GM12875 (cell line): ENCODE measurements around the gene SPSB3.

Experiments used
- H3K4me3 ChIP-seq: one replicate; pipeline ENCODE4 v1.5.1; 2011; ENCODE audit warnings: low read depth, low read length, control low read depth
- CTCF ChIP-seq: IDR thresholded peaks from 2 replicates; pipeline ENCODE4 v1.5.1; 2011; ENCODE audit warnings: low read depth, mild to moderate bottlenecking, control low read depth, inconsistent platforms, low read length, moderate library complexity, borderline replicate concordance; ENCODE audit not compliant: insufficient read depth

SPSB3 gene

DNA sequence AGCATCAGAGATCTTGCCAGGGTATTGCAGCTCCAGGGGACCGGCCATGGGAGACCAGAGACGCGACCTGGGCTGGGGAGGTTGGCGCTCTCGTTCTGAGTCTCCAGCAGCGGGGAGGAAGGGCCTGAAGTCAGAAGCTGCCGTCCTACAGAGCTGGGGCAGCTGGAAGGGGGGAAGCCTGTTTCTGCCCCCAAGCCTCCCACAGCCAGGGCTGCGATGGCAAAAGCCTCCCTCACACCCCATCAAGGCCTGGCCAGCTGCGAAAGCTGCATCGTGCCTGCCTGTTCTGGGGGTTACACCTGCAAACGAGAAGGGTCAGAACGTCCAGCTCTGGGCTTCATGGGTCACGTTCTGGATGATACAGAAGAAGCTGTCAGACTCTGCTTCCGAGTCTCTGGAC, 50.3 kb downstream of the SPSB3 start:
- H3K4me3 ChIP-seq = no peak overlapping the region
- TF ChIP-seq CTCF = no peak

DNA sequence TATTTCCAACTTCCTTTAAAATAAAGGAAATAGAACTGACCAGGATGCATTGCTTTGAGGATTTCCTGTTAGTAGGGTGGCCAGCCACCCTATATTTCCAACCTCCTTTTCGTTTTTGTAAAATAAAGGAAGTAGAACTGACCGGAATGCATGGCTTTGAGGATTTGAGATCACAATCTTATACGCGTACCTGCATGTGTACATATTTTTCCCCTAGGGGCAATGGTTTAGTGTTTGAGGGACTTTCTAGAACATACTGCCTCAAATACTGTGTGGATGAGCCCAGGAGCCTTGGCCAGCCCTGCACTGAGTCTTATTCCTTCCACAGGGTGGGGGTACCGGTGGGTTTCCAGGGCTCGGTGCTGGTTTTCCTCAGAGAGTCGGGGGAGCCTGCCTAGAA, 50.8 kb downstream of the SPSB3 start:
- no peak for TF ChIP-seq CTCF
- H3K4me3 ChIP-seq = no peak overlapping the region

DNA sequence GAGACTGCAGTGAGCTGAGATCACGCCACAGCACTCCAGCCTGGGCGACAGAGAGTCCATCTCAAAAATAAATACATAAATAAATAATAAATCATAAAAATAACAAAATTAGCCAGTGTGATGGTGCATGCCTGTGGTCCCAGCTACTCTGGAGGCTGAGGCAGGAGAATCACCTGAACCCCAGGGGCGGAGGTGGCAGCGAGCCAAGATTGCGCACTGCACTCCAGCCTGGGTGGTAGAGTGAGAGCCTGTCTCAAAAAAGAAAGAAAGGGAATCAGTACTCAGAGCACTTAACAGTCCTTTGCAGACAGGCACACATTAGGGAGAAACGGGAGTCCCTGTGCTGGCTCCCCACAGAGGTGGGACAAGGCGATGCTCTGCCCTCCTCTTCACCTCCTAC, 51.3 kb downstream of the SPSB3 start:
- TF ChIP-seq CTCF = no peak
- no peak overlapping the region for H3K4me3 ChIP-seq

- TF ChIP-seq CTCF = no peak
- no peak overlapping the region for H3K4me3 ChIP-seq
Measured at GRCh38 chr16:1729445-1729844, 52.9 kb downstream of the SPSB3 start.

GRCh38 chr16:1729026-1729425, 53.3 kb downstream of the SPSB3 start:
- no peak for TF ChIP-seq CTCF
- no peak overlapping the region for H3K4me3 ChIP-seq

GRCh38 chr16:1727651-1728624, 54.4 kb downstream of the SPSB3 start:
- no peak overlapping the region for H3K4me3 ChIP-seq
- no peak for TF ChIP-seq CTCF
